ENCODE measurements around the gene F2RL1. TPM values are rescaled to one million over a fixed set of nuclear protein-coding genes. Genes with fewer than 3 reads are reported as not detected.

F2RL1 gene
- total and polyA plus RNA-seq, 2 of the 8 experiments (the other 6 are each of a cell fraction or from before 2014, with no cell fraction given): 23.2 to 26.6 TPM

GRCh38 chr5:76836585-76836984 lies 17.8 kb downstream of the F2RL1 start:
- ChIA-PET CTCF (ENCODE audit: partially characterized antibody) (interaction anchor here (1.0 kb wide), 1 partner anchor 63 kb away, joined by 6 read pairs; no protein-coding TSS in a partner anchor), POLR2A (ENCODE audit: partially characterized antibody) (no interaction called here)
- Histone ChIP-seq H4K8ac (ENCODE audit: extremely low read depth, insufficient read depth, low read length) (no peak overlapping the region), H2AFZ (ENCODE audit: low read length) (no peak overlapping the region), H3K4me3 (ENCODE audit: extremely low read depth in 1 of 4, insufficient read depth in 2 of 4, low read depth in 3 of 4, low read length in 4 of 4) (no peak overlapping the region), H3K18ac (ENCODE audit: extremely low read depth, low read length) (no peak overlapping the region), H3K9ac (replicated peaks in 1 of 4; ENCODE audit: extremely low read depth in 1 of 4, low read depth in 3 of 4, low read length in 3 of 4) (no peak overlapping the region), H3K9me3 (ENCODE audit: insufficient read depth in 2 of 2, low read depth in 1 of 2, low read length in 1 of 2) (no peaks in the 10 kb centered on the region), H4K20me1 (replicated peaks in 1 of 2; ENCODE audit: control insufficient read depth in 1 of 2, insufficient read depth in 2 of 2, low read length in 2 of 2) (peaks cover 2 to 5% of the 10 kb centered on the region in 2 experiments), H2BK20ac (ENCODE audit: low read length) (no peak overlapping the region), H3K23me2 (ENCODE audit: low read depth, low read length) (no peaks in the 10 kb centered on the region), H3K14ac (ENCODE audit: insufficient read length) (no peak overlapping the region), H3K36me3 (ENCODE audit: control insufficient read depth in 2 of 4, insufficient read depth in 4 of 4, low read length in 3 of 4) (peaks cover 5 to 29% (median 14%) of the 10 kb centered on the region in 4 experiments; a peak in 7 of 8 replicates), H3K4ac (replicated peaks; ENCODE audit: insufficient read length, low read depth, low read length) (no peak overlapping the region), H2BK120ac (replicated peaks; ENCODE audit: low read depth, low read length) (no peak overlapping the region), H2BK5ac (ENCODE audit: low read depth, low read length) (no peak overlapping the region), H3K4me1 (replicated peaks in 1 of 4; ENCODE audit: control insufficient read depth in 3 of 4, insufficient read depth in 4 of 4, low read length in 3 of 4) (peaks cover 0 to 3% (median 0%) of the 10 kb centered on the region in 4 experiments; a peak in 3 of 7 replicates), H3K27ac (ENCODE audit: low read depth, low read length) (no peak overlapping the region), H4K91ac (replicated peaks; ENCODE audit: insufficient read length, low read length) (no peak overlapping the region), H4K5ac (ENCODE audit: insufficient read length, low read depth, low read length) (no peak overlapping the region), H3K23ac (ENCODE audit: insufficient read length) (no peak overlapping the region), H2BK15ac (ENCODE audit: low read length) (no peak overlapping the region), H3K79me2 (ENCODE audit: control insufficient read depth in 1 of 2, insufficient read depth in 2 of 2, low read length in 2 of 2) (peaks cover 0 to 5% of the 10 kb centered on the region in 2 experiments; a peak in 2 of 4 replicates), H2BK12ac (ENCODE audit: low read depth, low read length) (no peak overlapping the region), H3K27me3 (replicated peaks in 1 of 4; ENCODE audit: control insufficient read depth in 3 of 4, extremely low read depth in 1 of 4, insufficient read depth in 3 of 4, low read length in 3 of 4) (no peaks in the 10 kb centered on the region; a peak in 2 of 7 replicates), H3K56ac (replicated peaks; ENCODE audit: insufficient read length, low read depth, low read length) (no peak overlapping the region), H2AK5ac (ENCODE audit: low read depth, low read length) (no peak overlapping the region), H3K4me2 (ENCODE audit: insufficient read depth in 1 of 2, low read depth in 2 of 2, low read length in 2 of 2) (no peak overlapping the region), H3K79me1 (ENCODE audit: low read depth, low read length) (no peaks in the 10 kb centered on the region; the same call in 1 of the 2 replicates)
- WGBS, 2 experiments (ENCODE audit: extremely low coverage in 1 of 2, insufficient coverage in 1 of 2, insufficient read length in 1 of 2, insufficient replicate concordance in 2 of 2, low coverage in 1 of 2, low lambda C conversion rate in 2 of 2, missing lambda C conversion rate in 1 of 2): 97% methylated on average over 3 of the region's 4 CpGs; no CpG with 5 or more reads in 1 of the 2 experiments
- TF ChIP-seq ATF3 (IDR thresholded peaks at IDR 0.05; ENCODE audit: insufficient read depth, low read depth, low read length) (no peak), KDM4A (IDR thresholded peaks at IDR 0.05; ENCODE audit: low read depth, low read length, severe bottlenecking) (no peak), SIRT6 (IDR thresholded peaks at IDR 0.05; ENCODE audit: low read length) (no peak)
- TF ChIP-seq, protein P1, sequence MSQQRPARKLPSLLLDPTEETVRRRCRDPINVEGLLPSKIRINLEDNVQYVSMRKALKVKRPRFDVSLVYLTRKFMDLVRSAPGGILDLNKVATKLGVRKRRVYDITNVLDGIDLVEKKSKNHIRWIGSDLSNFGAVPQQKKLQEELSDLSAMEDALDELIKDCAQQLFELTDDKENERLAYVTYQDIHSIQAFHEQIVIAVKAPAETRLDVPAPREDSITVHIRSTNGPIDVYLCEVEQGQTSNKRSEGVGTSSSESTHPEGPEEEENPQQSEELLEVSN (IDR thresholded peaks at IDR 0.05): no peak
- DNase-seq (ENCODE audit: low read depth in 1 of 2, low spot score in 2 of 2): no peak
- FAIRE-seq: no peak
